ENCODE data around the gene UGDH.
A peak's percentile ranks its signal among the peaks of the same experiment; 100 is the strongest.

Gene UGDH

GRCh38 chr4:39527296-39528060 is at the start of gene UGDH:
Gene UGDH (minus strand): TSS chr4:39527439. CDS start chr4:39521512, 5,927 bp downstream.
- H3K27me3 ChIP-seq (replicated peaks; ENCODE audit: insufficient read depth, low read length), result no peaks in the 10 kb centered on the region
- H3K9ac ChIP-seq (ENCODE audit: low read length), result peak within 1 kb of the TSS; percentile 70
- no peaks in the 10 kb centered on the region for H3K9me2 ChIP-seq (replicated peaks; ENCODE audit: insufficient read depth, low read length)
- no peaks in the 10 kb centered on the region for H3K9me3 ChIP-seq (replicated peaks; ENCODE audit: insufficient read depth, low read length)
- peak within 1 kb of the TSS; percentile 74 for H3K4me2 ChIP-seq (ENCODE audit: low read depth, low read length)
- no peaks in the 10 kb centered on the region for H3K4me1 ChIP-seq (ENCODE audit: low read length)
- H2AFZ ChIP-seq (ENCODE audit: low read length), result peak within 1 kb of the TSS; percentile 86
- H3K4me3 ChIP-seq (ENCODE audit: low read length), result peak within 1 kb of the TSS; percentile 88
- H3K79me2 ChIP-seq (ENCODE audit: low read length), result peaks cover 17% of the 10 kb centered on the region; the same call in 1 of the 2 replicates
- H3F3A ChIP-seq (ENCODE audit: insufficient read depth, low read length), result no peaks in the 10 kb centered on the region
- H3K27ac ChIP-seq (ENCODE audit: low read length), result peak within 1 kb of the TSS; percentile 20; the same call in 1 of the 2 replicates
- H3K36me3 ChIP-seq (replicated peaks; ENCODE audit: insufficient read depth, low read length), result no peaks in the 10 kb centered on the region
- peak; percentile 96 for DNase-seq
- H4K20me1 ChIP-seq (ENCODE audit: insufficient read depth, low read length), result no peaks in the 10 kb centered on the region
- TF ChIP-seq EZH2phosphoT487 (IDR thresholded peaks at IDR 0.05; ENCODE audit: low read length) (no peak), EZH2 (optimal IDR thresholded peaks at IDR 0.05; ENCODE audit: low read depth, low read length) (no peak)
- TF ChIP-seq, protein P1, sequence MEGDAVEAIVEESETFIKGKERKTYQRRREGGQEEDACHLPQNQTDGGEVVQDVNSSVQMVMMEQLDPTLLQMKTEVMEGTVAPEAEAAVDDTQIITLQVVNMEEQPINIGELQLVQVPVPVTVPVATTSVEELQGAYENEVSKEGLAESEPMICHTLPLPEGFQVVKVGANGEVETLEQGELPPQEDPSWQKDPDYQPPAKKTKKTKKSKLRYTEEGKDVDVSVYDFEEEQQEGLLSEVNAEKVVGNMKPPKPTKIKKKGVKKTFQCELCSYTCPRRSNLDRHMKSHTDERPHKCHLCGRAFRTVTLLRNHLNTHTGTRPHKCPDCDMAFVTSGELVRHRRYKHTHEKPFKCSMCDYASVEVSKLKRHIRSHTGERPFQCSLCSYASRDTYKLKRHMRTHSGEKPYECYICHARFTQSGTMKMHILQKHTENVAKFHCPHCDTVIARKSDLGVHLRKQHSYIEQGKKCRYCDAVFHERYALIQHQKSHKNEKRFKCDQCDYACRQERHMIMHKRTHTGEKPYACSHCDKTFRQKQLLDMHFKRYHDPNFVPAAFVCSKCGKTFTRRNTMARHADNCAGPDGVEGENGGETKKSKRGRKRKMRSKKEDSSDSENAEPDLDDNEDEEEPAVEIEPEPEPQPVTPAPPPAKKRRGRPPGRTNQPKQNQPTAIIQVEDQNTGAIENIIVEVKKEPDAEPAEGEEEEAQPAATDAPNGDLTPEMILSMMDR (IDR thresholded peaks at IDR 0.05; ENCODE audit: low read length), result no peak

DNA sequence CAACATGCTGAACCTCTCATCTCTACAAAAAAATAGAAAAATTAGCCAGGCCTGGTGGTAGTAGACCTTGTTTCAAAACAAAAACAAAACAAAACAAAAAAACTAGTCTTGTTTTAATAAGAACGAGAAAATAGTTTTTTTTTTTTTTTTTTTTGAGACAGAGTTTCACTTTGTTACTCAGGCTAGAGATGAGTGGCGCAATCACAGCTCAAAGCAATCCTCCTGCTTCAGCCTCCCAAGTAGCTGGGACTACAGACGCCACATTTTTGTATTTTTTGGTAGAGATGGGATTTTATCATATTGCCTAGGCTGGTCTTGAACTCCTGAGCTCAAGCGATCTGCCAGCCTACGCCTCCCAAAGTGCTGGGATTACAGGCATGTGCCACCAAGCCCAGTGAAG is 47.7 kb upstream of the UGDH start:
- Histone ChIP-seq H3K27me3 (replicated peaks; ENCODE audit: insufficient read depth, low read length) (no peaks in the 10 kb centered on the region), H4K20me1 (ENCODE audit: insufficient read depth, low read length) (no peaks in the 10 kb centered on the region), H3K9me2 (replicated peaks; ENCODE audit: insufficient read depth, low read length) (no peaks in the 10 kb centered on the region), H3K4me1 (ENCODE audit: low read length) (no peaks in the 10 kb centered on the region), H3K79me2 (ENCODE audit: low read length) (no peaks in the 10 kb centered on the region), H3K4me2 (ENCODE audit: low read depth, low read length) (no peak overlapping the region), H3K4me3 (ENCODE audit: low read length) (no peak overlapping the region), H3F3A (ENCODE audit: insufficient read depth, low read length) (no peaks in the 10 kb centered on the region), H3K27ac (ENCODE audit: low read length) (no peak overlapping the region), H3K9ac (ENCODE audit: low read length) (no peak overlapping the region), H3K9me3 (replicated peaks; ENCODE audit: insufficient read depth, low read length) (no peaks in the 10 kb centered on the region), H3K36me3 (replicated peaks; ENCODE audit: insufficient read depth, low read length) (no peaks in the 10 kb centered on the region), H2AFZ (ENCODE audit: low read length) (no peak overlapping the region)
- no peak for DNase-seq
- TF ChIP-seq EZH2 (optimal IDR thresholded peaks at IDR 0.05; ENCODE audit: low read depth, low read length) (no peak), EZH2phosphoT487 (IDR thresholded peaks at IDR 0.05; ENCODE audit: low read length) (no peak)
- TF ChIP-seq, protein P1 (IDR thresholded peaks at IDR 0.05; ENCODE audit: low read length), result no peak

- Histone ChIP-seq H3K36me3 (replicated peaks; ENCODE audit: insufficient read depth, low read length) (no peaks in the 10 kb centered on the region), H3K4me2 (ENCODE audit: low read depth, low read length) (no peak overlapping the region), H3K9ac (ENCODE audit: low read length) (no peak overlapping the region), H2AFZ (ENCODE audit: low read length) (no peak overlapping the region), H3K4me3 (ENCODE audit: low read length) (no peak overlapping the region), H3K27me3 (replicated peaks; ENCODE audit: insufficient read depth, low read length) (no peaks in the 10 kb centered on the region), H3K27ac (ENCODE audit: low read length) (no peak overlapping the region), H3F3A (ENCODE audit: insufficient read depth, low read length) (no peaks in the 10 kb centered on the region), H3K4me1 (ENCODE audit: low read length) (no peaks in the 10 kb centered on the region), H3K9me3 (replicated peaks; ENCODE audit: insufficient read depth, low read length) (no peaks in the 10 kb centered on the region), H3K9me2 (replicated peaks; ENCODE audit: insufficient read depth, low read length) (no peaks in the 10 kb centered on the region), H4K20me1 (ENCODE audit: insufficient read depth, low read length) (no peaks in the 10 kb centered on the region), H3K79me2 (ENCODE audit: low read length) (no peaks in the 10 kb centered on the region)
- TF ChIP-seq EZH2 (optimal IDR thresholded peaks at IDR 0.05; ENCODE audit: low read depth, low read length), result no peak
- TF ChIP-seq, protein P1 (IDR thresholded peaks at IDR 0.05; ENCODE audit: low read length), result no peak
- TF ChIP-seq EZH2phosphoT487 (IDR thresholded peaks at IDR 0.05; ENCODE audit: low read length), result no peak
- no peak for DNase-seq
Observed at GRCh38 chr4:39571504-39571903, 44.3 kb upstream of the UGDH start.
